RWPE1 (cell line): Measurements from ENCODE around the gene PRAMEF18.
"Not testable (repeated sequence)": the region's sequence is repeated elsewhere in the genome, so short reads cannot be mapped to it uniquely, and the experiment has no call there.

ENCODE experiments used
- CTCF ChIA-PET: fragments of 350-600 bp; sonication (Branson Sonifier 250); formaldehyde crosslinking; extraction: SDS; loops from one replicate; lab custom pipeline; 2021; lab: Yijun Ruan, JAX
- POLR2A ChIA-PET: fragments of 400-600 bp; formaldehyde crosslinking; extraction: SDS; loops from one replicate; lab custom pipeline; 2020; ENCODE audit warnings: antibody characterized with exemption; ENCODE audit not compliant: low non-redundant PET; lab: Yijun Ruan, JAX
- DNase-seq: peaks from one replicate; pipeline ENCODE4 v3.0.0; 2012; ENCODE audit warnings: low spot score
- H3K27ac ChIP-seq: fragments of 450-650 bp; 2 replicates; pipeline ENCODE4 v1.5.1; 2017
- TF ChIP-seq, protein P1 (sequence below): fragments of 450-650 bp; conservative IDR thresholded peaks from 2 replicates; pipeline ENCODE4 v1.5.1; 2017; ENCODE audit warnings: low read depth, mild to moderate bottlenecking

The PRAMEF18 gene

DNA sequence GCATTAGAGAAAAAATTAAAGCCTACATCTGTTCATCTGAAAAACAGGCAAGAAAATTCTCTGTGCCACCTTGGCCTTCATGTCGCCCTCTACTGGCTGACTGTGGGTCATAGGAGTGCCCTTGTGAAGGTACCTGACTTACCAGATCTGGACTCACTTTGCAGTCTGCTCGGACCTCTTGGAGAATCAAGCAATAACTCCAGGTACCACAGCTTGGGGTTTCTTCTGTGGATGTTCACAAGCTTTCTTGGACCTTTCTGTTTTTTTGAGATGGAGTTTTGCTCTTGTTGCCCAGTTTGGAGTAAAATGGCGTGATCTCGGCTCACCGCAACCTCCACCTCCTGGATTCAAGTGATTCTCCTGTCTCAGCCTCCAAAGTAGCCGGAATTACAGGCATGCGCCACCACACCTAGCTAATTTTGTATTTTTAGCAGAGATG lies 2.4 kb upstream of the PRAMEF18 start:
- ChIA-PET POLR2A (no interaction called here), CTCF (no interaction called here)
- DNase-seq, result no peak
- H3K27ac ChIP-seq, result no peak overlapping the region
- TF ChIP-seq, protein P1, sequence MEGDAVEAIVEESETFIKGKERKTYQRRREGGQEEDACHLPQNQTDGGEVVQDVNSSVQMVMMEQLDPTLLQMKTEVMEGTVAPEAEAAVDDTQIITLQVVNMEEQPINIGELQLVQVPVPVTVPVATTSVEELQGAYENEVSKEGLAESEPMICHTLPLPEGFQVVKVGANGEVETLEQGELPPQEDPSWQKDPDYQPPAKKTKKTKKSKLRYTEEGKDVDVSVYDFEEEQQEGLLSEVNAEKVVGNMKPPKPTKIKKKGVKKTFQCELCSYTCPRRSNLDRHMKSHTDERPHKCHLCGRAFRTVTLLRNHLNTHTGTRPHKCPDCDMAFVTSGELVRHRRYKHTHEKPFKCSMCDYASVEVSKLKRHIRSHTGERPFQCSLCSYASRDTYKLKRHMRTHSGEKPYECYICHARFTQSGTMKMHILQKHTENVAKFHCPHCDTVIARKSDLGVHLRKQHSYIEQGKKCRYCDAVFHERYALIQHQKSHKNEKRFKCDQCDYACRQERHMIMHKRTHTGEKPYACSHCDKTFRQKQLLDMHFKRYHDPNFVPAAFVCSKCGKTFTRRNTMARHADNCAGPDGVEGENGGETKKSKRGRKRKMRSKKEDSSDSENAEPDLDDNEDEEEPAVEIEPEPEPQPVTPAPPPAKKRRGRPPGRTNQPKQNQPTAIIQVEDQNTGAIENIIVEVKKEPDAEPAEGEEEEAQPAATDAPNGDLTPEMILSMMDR, result peak; percentile 20; the same call in 1 of the 2 replicates

DNA sequence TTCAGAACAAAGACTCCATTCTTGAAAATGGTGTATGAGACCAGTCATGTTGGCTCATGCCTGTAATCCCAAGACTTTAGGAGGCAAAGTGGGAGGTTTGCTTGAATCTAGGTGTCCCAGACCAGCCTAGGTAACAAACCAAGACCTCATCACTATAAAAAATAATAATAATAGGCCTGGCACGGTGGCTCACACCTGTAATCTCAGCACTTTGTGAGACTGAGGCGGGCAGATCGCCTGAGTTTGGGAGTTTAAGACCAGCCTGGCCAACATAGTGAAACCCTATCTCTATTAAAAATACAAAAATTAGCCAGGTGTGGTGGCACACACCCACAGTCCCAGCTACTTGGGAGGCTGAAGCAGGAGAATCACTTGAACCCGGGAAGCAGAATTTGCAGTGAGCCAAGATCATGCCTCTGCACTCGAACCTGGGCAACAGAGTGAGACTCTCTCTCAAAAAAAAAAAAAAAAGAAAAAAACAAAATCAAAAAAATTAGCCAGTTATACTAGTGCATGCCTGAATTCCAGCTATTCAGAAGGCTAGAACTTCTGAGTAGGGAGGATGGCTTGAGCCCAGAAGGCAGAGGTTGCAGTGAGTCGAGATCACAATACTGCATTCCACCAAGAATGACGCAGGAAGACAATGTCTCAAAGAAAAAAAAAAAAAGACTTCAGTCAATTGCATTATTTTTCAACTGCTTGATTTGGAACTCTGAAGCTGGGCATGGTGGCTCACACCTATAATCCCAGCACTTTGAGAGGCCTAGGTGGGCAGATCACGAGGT lies 1.5 kb upstream of the PRAMEF18 start:
- POLR2A ChIA-PET, H3K27ac ChIP-seq, CTCF ChIA-PET, DNase-seq: not testable (repeated sequence)

DNA sequence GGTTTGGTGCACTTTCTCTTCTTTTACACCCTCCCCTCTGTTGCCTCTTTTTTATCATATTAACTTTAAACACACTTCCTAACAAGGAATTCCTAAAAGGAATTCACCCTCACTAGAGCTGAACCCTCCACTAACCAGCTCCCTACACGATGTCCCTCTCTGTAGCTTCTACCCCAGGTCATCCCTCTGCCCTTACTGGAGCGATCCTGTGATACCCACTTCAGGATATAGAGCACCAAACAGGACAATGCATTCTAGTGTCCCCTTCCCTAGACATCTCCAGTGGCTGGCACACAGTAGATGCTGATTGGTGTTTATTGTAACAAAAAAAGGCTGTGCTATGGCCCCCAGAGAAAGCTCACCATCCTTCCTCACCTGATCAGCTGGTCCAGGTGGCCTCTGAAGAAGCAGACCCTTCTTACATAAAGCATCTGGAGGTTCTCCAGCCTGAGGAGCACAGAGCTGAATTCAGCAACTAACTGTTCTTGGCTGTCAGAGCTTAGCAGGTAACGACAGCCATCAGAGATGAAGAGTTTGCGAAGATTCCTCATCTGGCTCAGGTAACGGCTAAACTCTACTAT lies 1.4 kb downstream of the PRAMEF18 start:
- no peak for DNase-seq
- no peak overlapping the region for H3K27ac ChIP-seq
- ChIA-PET POLR2A (no interaction called here), CTCF (no interaction called here)
- TF ChIP-seq, protein P1, result no peak

DNA sequence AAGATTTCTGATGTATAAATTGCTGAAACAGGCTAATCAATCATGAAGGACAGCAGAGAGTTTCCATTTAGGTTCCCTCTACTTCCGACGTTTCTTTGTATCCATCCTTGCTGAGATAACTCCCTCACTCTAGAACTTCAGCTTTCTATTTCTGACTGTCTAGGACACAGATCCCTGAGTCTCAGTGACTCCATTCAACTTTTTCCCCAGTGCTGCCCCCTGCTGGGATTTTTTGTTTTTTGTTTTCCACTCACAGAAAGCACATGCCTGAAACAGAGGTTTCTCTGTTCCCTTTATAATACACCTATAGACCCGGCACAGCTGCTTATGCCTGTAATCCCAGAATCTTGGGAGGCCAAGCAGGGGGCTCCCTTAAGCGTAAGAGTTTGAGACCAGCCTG lies 3.2 kb downstream of the PRAMEF18 start:
- DNase-seq, CTCF ChIA-PET, H3K27ac ChIP-seq, POLR2A ChIA-PET: not testable (repeated sequence)

DNA sequence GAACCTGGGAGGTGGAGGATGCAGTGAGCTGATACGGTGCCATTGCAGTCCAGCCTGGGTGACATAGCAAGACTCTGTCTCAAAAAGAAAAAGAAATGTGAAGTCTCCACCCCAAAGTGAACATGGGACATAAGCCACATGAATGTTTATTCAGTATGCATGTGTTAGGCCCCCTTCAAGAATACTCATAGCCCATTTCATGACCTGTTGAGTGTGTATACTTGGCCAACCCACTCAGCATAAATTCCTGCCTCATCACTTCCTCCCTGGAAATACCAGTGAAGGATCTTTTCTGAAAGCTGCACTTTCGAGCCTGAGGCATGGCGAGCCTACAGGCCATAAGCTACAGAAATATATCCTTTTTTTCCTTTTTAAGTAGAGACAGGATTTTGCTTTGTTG lies 6.8 kb downstream of the PRAMEF18 start:
- CTCF ChIA-PET, DNase-seq, POLR2A ChIA-PET, H3K27ac ChIP-seq: not testable (repeated sequence)

DNA sequence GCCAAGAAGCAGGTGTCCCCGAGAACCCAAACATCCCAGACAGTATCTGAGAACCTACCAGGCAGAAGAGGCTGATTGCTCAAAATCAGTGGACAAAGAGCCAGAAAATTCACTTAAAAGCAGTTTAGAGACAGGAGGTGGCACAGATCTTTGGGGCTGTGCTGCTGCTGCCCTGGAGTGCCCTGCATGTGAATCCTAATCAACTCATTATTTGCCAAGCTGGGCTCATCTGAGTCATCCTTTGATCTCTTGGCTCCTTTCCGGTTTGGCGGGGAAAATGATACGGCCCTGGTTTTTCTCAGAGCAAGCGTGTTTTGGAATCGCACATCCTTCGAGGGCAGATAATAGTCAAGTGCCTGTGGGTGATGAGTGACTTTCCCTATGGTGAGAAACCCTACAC lies 9.3 kb downstream of the PRAMEF18 start:
- H3K27ac ChIP-seq, CTCF ChIA-PET, POLR2A ChIA-PET, DNase-seq: not testable (repeated sequence)

DNA sequence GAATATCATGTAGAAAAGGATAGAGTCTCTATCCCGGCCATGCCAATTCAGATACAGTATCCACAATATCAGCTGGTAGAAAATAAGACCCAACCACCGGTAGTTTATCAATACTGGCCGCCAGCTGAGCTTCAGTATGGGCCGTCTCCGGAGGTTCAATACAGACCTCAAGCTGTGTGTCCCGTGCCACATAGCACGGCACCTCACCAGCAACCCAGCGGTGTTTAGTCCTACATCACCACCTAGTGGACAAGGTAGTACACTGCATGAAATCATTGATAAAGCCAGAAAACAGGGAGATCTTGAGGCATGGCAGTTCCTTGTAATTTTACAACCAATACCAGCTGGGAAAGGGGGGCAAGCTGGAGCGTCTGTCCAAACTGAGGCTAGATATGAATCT lies 17.2 kb downstream of the PRAMEF18 start:
- H3K27ac ChIP-seq, DNase-seq, CTCF ChIA-PET, POLR2A ChIA-PET: not testable (repeated sequence)

DNA sequence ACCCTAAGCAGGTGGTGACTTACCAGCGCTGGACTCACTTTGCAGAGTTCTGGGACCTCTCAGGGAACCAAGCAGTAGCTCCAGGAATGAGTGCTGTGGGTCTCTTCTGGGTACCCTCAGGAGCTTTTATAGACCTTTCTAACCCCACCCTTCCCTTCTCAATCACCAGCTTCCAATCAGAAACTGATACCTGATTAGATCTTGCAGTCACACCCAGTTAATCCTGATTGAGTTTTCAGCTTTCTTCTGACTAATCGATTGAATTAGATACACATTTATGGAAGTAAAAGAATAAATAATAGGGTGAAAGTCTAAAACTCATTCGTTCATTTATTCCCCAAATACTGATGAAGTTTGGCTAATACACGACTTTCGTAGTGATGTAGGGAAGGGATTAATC lies 24.6 kb downstream of the PRAMEF18 start, which contains the start of gene PRAMEF13:
Gene PRAMEF13 (minus strand): TSS at position 101 of the 400 bp plus-strand sequence. CDS start 1,820 bp downstream, outside the sequence.
- CTCF ChIA-PET, DNase-seq, POLR2A ChIA-PET, H3K27ac ChIP-seq: not testable (repeated sequence)
